K562 (cell line): ENCODE results near the gene TICRR.
"Not testable (repeated sequence)": the region's sequence is repeated elsewhere in the genome, so short reads cannot be mapped to it uniquely, and the experiment has no call there.

Experiments used
- COPS2 ChIP-seq: fragments of 450-650 bp; conservative IDR thresholded peaks from 2 replicates; pipeline ENCODE4 v1.6.1; 2016; ENCODE audit warnings: mild to moderate bottlenecking, moderate library complexity
- CXXC5 ChIP-seq: fragments of 250-450 bp; sonication (Bioruptor Pico); IDR thresholded peaks from 2 replicates; pipeline ENCODE4 v1.8.0; 2022; ENCODE audit warnings: inconsistent platforms, mild to moderate bottlenecking, moderate library complexity
- MAFK ChIP-seq: IDR thresholded peaks from 2 replicates; pipeline ENCODE4 v1.6.1; 2011; ENCODE audit warnings: low read length, improper control_type of control experiment
- POLR2AphosphoS5 ChIP-seq: IDR thresholded peaks from 2 replicates; pipeline ENCODE4 v1.6.1; 2011; ENCODE audit warnings: mild to moderate bottlenecking, low read depth, low read length, moderate library complexity; ENCODE audit not compliant: control insufficient read depth, insufficient read depth
- SRSF3 ChIP-seq: fragments of 200-400 bp; formaldehyde crosslinking; IDR thresholded peaks from 2 replicates; pipeline ENCODE4 v1.6.1; 2016; ENCODE audit warnings: mild to moderate bottlenecking, low read length, moderate library complexity; ENCODE audit not compliant: insufficient read depth
- TARDBP ChIP-seq: fragments of 450-650 bp; IDR thresholded peaks from 2 replicates; pipeline ENCODE4 v1.6.1; 2016
- TEAD4 ChIP-seq, 2 experiments: sonication (generic) in 1 of 2; formaldehyde crosslinking in 1 of 2; IDR thresholded peaks; 2 replicates each; pipeline versions ENCODE4 v1.6.1 to v1.8.0; 2012 to 2022; ENCODE audit warnings: borderline replicate concordance in 1 of 2, inconsistent platforms in 1 of 2, low read length in 1 of 2, mild to moderate bottlenecking in 1 of 2, missing genetic modification reagents in 1 of 2
- TF ChIP-seq, protein P1 (sequence below): IDR thresholded peaks from 2 replicates; pipeline ENCODE4 v1.6.1; 2012; ENCODE audit warnings: low read depth, low read length, improper control_type of control experiment, borderline replicate concordance
- TF ChIP-seq, protein P2 (sequence below): sonication (generic); formaldehyde crosslinking; IDR thresholded peaks from 2 replicates; pipeline ENCODE4 v1.8.1; 2022; ENCODE audit warnings: missing genetic modification reagents
- TF ChIP-seq, protein P3 (sequence below): fragments of 200-400 bp; formaldehyde crosslinking; IDR thresholded peaks from 2 replicates; pipeline ENCODE4 v1.6.1; 2017; ENCODE audit warnings: mild to moderate bottlenecking, low read depth, low read length, moderate library complexity

DNA sequence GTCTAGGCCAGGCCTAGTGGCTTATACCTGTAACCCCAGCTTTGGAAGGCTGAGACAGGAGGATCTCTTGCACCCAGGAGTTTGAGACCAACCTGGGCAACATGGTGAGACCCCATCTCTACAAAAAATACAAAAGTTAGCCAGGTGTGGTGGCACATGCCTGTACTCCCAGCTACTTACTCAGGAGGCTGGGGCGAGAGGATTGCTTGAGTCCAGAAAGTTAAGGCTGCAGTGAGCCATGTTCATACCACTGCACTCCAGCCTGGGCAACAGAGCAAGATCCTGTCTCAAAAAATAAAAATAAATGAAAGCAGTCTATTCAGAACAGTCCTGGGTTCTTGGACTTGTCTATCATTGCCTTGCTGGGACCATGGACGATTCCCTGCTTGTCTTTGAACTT lies 5.5 kb downstream of the TICRR start:
- TF ChIP-seq, protein P1, sequence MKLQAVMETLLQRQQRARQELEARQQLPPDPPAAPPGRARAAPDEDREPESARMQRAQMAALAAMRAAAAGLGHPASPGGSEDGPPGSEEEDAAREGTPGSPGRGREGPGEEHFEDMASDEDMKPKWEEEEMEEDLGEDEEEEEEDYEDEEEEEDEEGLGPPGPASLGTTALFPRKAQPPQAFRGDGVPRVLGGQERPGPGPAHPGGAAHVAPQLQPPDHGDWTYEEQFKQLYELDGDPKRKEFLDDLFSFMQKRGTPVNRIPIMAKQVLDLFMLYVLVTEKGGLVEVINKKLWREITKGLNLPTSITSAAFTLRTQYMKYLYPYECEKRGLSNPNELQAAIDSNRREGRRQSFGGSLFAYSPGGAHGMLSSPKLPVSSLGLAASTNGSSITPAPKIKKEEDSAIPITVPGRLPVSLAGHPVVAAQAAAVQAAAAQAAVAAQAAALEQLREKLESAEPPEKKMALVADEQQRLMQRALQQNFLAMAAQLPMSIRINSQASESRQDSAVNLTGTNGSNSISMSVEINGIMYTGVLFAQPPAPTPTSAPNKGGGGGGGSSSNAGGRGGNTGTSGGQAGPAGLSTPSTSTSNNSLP = not testable (repeated sequence)
- TF ChIP-seq MAFK; CXXC5 (CRISPR knock-in tag); COPS2; SRSF3; POLR2AphosphoS5; TARDBP; TEAD4 (IDR thresholded peaks at IDR 0.05; ENCODE audit: low read length); TEAD4 (CRISPR knock-in tag; IDR thresholded peaks at IDR 0.05; ENCODE audit: borderline replicate concordance): not testable (repeated sequence)
- TF ChIP-seq, protein P2, sequence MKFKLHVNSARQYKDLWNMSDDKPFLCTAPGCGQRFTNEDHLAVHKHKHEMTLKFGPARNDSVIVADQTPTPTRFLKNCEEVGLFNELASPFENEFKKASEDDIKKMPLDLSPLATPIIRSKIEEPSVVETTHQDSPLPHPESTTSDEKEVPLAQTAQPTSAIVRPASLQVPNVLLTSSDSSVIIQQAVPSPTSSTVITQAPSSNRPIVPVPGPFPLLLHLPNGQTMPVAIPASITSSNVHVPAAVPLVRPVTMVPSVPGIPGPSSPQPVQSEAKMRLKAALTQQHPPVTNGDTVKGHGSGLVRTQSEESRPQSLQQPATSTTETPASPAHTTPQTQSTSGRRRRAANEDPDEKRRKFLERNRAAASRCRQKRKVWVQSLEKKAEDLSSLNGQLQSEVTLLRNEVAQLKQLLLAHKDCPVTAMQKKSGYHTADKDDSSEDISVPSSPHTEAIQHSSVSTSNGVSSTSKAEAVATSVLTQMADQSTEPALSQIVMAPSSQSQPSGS (CRISPR knock-in tag) = not testable (repeated sequence)
- TF ChIP-seq, protein P3, sequence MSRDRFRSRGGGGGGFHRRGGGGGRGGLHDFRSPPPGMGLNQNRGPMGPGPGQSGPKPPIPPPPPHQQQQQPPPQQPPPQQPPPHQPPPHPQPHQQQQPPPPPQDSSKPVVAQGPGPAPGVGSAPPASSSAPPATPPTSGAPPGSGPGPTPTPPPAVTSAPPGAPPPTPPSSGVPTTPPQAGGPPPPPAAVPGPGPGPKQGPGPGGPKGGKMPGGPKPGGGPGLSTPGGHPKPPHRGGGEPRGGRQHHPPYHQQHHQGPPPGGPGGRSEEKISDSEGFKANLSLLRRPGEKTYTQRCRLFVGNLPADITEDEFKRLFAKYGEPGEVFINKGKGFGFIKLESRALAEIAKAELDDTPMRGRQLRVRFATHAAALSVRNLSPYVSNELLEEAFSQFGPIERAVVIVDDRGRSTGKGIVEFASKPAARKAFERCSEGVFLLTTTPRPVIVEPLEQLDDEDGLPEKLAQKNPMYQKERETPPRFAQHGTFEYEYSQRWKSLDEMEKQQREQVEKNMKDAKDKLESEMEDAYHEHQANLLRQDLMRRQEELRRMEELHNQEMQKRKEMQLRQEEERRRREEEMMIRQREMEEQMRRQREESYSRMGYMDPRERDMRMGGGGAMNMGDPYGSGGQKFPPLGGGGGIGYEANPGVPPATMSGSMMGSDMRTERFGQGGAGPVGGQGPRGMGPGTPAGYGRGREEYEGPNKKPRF = not testable (repeated sequence)
